ENCODE results near the gene ZBP1.

The ZBP1 gene

DNA sequence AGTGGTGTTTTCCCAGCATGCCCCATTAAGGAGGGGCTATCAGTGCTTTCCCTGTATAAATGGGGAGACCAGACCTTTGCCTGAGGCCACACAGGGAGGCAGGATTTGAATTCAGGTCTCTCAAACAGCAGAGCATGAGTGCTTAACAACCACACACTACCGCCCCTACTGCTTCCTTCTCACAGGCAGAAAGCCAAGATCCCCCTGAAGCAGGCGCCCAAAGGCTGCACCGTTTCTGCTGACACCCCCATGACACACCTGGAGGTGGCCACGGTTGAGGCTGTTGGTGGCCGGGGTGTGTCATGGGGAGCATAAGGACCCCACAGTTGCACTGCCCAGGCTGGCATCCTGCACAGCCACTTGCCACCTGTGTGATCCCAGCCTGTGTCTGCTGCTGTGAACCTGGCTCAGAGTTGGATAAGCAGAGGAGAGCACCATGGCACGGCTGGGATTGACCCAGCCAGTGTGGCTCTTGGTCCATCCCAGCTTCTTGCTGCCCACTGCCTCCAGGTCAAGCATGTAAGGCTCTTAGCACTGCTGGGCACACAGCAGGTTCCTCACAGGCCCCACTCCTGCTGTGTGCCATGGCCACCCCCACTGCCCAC is 31.0 kb downstream of the ZBP1 start:
- DNase-seq (ENCODE audit: insufficient read length, low spot score), result no peak
- FAIRE-seq, result peak; percentile 95

DNA sequence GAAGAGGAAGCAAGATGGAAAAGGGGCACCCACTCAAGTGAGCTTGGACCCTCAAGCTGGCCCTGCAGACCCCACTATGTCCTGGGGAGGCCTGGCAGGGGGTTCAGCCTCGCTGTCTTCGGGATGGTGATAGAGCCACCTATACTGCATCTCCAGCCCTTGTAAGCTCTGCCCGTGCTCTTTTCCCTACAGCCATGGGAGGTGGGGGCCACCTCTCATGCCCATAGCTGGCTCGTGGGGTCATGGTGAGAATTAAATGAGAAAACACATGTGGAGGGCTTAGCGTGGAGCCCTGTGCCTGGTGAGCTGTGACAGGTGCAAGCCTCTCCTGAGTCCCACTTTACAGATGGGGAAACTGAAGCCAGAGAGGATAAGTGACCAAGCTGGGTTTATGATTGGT is 31.6 kb downstream of the ZBP1 start:
- FAIRE-seq, result no peak
- DNase-seq (ENCODE audit: insufficient read length, low spot score), result no peak

- FAIRE-seq (no peak), DNase-seq (ENCODE audit: insufficient read length, low spot score) (no peak)
These were observed 32.2 kb downstream of the ZBP1 start for GRCh38 chr20:57587989-57588377.

GRCh38 chr20:57587278-57587988 is 32.8 kb downstream of the ZBP1 start:
- FAIRE-seq (no peak), DNase-seq (ENCODE audit: insufficient read length, low spot score) (no peak)

DNA sequence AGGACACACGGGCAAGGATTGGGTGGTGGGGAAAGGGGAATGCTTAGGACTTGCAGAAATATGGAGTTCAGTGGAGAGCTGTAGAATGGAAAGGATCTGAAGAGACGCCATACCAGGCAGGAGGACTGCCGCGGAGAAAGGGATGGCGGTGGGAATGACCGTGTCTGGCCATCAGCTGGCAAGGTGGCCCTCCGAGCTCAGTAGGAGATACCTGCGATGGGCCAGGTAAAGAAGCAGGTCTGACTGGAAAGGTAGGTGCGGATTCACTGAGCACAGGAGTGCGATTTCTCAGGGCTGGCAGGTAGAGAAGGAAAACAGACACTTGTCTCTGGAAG is 33.3 kb downstream of the ZBP1 start:
- DNase-seq (ENCODE audit: insufficient read length, low spot score) (no peak), FAIRE-seq (no peak)

GRCh38 chr20:57586370-57586793 is 33.8 kb downstream of the ZBP1 start:
- no peak for DNase-seq (ENCODE audit: insufficient read length, low spot score)
- peak; percentile 97 for FAIRE-seq

GRCh38 chr20:57585466-57586213 is 34.6 kb downstream of the ZBP1 start:
- no peak for DNase-seq (ENCODE audit: insufficient read length, low spot score)
- FAIRE-seq, result no peak

DNA sequence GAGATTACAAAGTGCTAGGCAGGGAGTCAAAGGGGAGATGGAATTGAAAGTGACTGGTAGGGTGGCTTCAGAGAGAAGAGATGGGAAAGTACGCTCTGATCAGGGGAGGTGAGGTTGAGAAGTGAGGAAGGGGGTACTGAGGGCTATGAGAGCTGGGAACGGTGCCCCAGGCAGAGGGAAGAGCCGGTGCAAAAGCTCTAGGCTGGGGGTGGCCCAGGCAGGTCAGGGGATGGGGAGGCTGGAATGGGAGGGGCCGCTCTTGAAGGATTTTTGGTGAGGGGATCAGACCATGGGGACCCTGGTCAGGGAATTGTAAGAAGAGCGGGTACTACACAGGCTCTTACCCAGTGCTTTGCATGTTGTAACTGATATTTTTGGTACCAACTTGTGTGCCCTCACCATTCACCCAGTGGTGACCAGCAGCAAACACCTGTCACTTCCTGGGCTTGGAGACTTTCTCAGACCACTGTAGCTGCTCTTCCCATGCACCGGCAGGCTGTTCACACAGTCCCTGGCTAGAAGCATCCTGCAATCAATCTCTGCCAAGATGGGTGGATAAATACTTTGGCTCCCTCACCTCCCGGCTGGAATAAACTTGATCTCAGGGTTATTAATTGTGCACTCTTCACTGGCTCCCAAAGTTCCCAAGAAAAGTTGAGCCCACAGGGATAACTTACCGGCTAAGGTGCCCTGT is 35.3 kb downstream of the ZBP1 start:
- DNase-seq (ENCODE audit: insufficient read length, low spot score) (no peak), FAIRE-seq (no peak)

GRCh38 chr20:57583289-57584257 is 36.7 kb downstream of the ZBP1 start:
- no peak for FAIRE-seq
- DNase-seq (ENCODE audit: insufficient read length, low spot score), result no peak

DNA sequence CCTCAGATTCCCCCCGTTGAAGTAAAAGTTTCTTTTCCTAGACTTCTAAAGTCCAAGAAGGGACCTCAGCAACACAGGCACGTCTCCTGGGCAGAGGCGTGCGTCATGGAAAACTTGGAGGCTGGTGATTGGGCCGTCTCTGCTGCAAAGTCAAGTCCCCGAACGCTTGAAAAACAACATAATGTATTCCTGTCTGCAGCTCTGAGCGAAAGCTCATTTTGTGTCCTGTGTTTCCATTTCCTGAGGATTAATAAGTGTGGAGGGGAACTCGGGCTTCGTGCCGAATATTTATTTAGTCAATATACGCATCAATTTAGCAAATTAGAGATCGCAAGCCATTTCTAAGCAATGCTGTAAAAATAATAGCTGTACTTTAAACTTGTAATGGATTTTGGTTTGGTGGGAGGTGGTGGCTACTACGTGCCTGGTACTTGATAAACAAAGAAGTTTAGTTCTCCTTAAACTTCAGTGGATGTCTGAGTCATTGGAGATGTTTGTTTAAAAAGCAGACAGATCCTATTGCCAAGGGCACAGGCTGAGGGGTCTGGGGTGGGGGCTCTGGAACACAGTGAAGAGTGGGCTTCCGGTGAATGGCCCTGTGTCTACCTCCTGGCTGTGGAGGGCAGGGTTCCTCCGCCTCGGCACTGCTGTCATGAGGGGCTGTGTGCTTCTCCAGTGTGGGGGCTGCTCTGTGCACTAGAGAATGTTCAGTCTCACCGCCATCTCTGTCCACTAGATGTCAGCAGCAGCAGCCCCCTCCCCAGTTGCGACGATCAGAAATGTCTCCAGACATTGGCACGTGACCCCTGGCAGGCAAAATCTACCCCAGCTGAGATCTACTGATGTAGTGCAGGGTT is 37.6 kb downstream of the ZBP1 start:
- peak; percentile 99 for FAIRE-seq
- DNase-seq (ENCODE audit: insufficient read length, low spot score), result peak; percentile 89

DNA sequence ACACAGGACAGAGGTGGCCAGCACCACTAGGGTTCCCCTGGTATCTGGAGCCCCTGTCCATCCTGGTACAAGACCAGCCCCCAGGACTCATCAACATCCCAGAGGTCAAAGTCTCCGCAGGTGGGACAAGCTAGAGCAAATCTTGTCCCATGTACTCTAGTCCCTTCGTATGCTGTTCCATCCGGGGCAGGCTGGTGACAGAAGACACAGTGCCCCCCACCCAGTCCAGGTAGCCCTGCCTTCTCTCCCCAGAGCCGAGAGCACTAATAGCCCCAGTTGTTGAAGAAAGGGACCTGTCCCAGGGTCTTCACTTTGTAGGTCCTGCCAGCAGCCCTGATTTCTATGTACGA is 38.2 kb downstream of the ZBP1 start:
- DNase-seq (ENCODE audit: insufficient read length, low spot score) (no peak), FAIRE-seq (peak; percentile 55)

GRCh38 chr20:57581202-57582028 is 38.8 kb downstream of the ZBP1 start:
- FAIRE-seq, result peak; percentile 93
- no peak for DNase-seq (ENCODE audit: insufficient read length, low spot score)

- FAIRE-seq (no peak), DNase-seq (ENCODE audit: insufficient read length, low spot score) (no peak)
These were observed 39.6 kb downstream of the ZBP1 start for GRCh38 chr20:57580478-57581201.

- DNase-seq (ENCODE audit: insufficient read length, low spot score), result peak; percentile 96
- peak; percentile 99 for FAIRE-seq
These were observed 40.3 kb downstream of the ZBP1 start for GRCh38 chr20:57579898-57580447.

DNA sequence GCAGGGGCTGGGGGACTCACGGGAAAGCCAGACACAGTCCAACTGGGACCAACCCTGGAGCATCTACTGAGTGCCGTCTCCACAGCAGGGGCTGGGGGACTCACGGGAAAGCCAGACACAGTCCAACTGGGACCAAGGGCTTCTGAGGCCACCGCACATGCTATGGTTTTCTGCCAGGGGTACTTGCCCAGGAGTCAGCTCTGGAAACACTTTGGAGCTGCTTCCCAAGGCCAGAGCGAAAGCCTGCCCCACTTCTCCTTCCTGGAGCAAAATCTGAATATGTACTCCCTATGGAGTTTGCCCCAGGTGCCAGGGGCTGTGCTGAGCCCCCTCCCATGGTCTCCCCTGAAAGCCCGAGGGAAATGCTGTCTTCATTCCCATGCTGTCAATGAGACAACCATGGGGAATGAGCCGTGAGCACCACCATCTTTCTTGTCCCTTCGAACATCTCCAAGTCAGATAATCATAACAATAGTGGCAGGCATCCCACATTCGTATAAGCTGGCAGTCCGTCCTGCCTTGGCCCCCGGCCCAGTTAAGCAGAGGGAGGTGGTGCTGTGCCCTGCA is 40.8 kb downstream of the ZBP1 start:
- no peak for DNase-seq (ENCODE audit: insufficient read length, low spot score)
- no peak for FAIRE-seq

GRCh38 chr20:57578476-57579165 is 41.6 kb downstream of the ZBP1 start:
- peak; percentile 80 for FAIRE-seq

More at GRCh38 chr20:57578476-57579165, 41.6 kb downstream of the ZBP1 start:
- DNase-seq (ENCODE audit: insufficient read length, low spot score), result no peak

Data from HTR-8/SVneo (cell line).